Peyer's patch (tissue), 4 donors: Measurements from ENCODE around the gene IGSF8.

ENCODE experiments used
- CTCF ChIP-seq, 6 experiments: fragments of 450-650 bp in 4 of 6; fragments of 200-600 bp in 2 of 6; sonication (generic) in 1 of 6; IDR thresholded peaks; one replicate each; pipeline ENCODE4 v1.5.1; 2017 to 2019; ENCODE audit warnings: antibody characterized with exemption in 6 of 6, mild to moderate bottlenecking in 3 of 6, moderate library complexity in 1 of 6
- POLR2A ChIP-seq, 2 donors: fragments of 450-650 bp; IDR thresholded peaks; one replicate each; pipeline ENCODE4 v1.5.1; 2017; ENCODE audit warnings: antibody characterized with exemption in 2 of 2, mild to moderate bottlenecking in 2 of 2, moderate library complexity in 2 of 2

- TF ChIP-seq CTCF (IDR thresholded peaks at IDR 0.05) (no peak), POLR2A (IDR thresholded peaks at IDR 0.05) (no peak)
Observed at GRCh38 chr1:160081261-160081936, 17.0 kb downstream of the IGSF8 start, which contains the start of gene KCNJ9.
